ENCODE results near the gene IGSF23.

DNA sequence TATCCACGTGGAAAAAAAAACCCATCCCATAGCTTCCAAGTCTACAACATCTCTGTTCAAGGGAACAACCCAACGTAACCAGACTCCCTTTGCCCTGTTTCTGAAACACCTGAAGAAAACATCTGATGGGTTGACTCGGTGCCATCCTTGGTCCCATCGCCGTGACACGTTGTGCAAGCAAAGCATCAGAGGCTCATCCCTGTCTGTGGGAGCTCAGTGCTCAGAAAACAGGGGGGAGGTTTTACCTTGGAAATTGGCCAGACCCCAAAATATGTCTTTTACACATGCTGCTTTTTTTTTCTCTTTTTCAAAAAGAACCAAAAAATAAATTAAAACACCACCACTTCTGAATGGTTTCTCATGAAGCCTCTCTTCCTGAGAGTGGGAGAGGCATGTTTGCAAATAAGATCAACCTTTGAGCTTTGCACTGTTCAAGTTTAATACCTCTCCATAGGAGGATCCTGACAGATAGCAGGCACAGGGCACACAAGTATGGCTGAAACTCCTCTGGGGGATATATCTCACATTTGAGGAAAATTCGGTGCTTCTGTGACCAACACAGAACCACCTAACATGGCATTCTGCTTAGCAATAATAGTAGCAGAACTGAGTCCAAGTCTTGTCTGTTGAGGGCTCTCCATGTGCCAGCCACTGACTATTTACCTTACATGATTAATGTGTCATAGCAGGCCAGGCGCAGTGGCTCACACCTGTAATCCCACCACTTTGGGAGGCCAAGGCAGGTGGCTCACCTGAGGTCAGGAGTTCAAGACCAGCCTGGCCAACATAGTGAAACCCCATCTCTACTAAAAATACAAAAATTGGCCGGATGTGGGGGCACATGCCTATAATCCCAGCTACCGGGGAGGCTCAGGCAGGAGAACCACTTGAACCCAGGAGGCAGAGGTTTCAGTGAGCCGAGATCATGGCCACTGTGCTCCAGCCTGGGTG, 23.4 kb downstream of the IGSF23 start:
- no peak for TF ChIP-seq CTCF (IDR thresholded peaks at IDR 0.05)
- TF ChIP-seq POLR2A (IDR thresholded peaks at IDR 0.05), result no peak
